K562 (cell line): Measurements from ENCODE around the gene PAM. TPM values are rescaled to one million over a fixed set of nuclear protein-coding genes. Genes with fewer than 3 reads are reported as not detected.
A peak's percentile ranks its signal among the peaks of the same experiment; 100 is the strongest.

Experiments used
- CHD7 ChIP-seq: fragments of 200-600 bp; sonication (generic); IDR thresholded peaks from one replicate; pipeline ENCODE4 v1.6.1; 2012; ENCODE audit warnings: mild to moderate bottlenecking, low read depth, low read length, inconsistent platforms
- CXXC5 ChIP-seq: fragments of 250-450 bp; sonication (Bioruptor Pico); IDR thresholded peaks from 2 replicates; pipeline ENCODE4 v1.8.0; 2022; ENCODE audit warnings: inconsistent platforms, mild to moderate bottlenecking, moderate library complexity
- ELK1 ChIP-seq: sonication (generic); formaldehyde crosslinking; IDR thresholded peaks from 2 replicates; pipeline ENCODE4 v1.8.1; 2022; ENCODE audit warnings: missing genetic modification reagents
- HES1 ChIP-seq: fragments of 450-650 bp; IDR thresholded peaks from 2 replicates; pipeline ENCODE4 v1.6.1; 2016; ENCODE audit warnings: low read depth, mild to moderate bottlenecking, moderate library complexity
- MAZ ChIP-seq, 2 experiments: fragments of 450-650 bp in 1 of 2; sonication (generic) in 1 of 2; formaldehyde crosslinking; IDR thresholded peaks in 1 of 2; conservative IDR thresholded peaks in 1 of 2; 2 replicates each; pipeline versions ENCODE4 v1.4.0 to v1.5.0; 2020; ENCODE audit warnings: mild to moderate bottlenecking in 1 of 2, missing genetic modification reagents in 1 of 2
- PREB ChIP-seq: sonication (generic); formaldehyde crosslinking; IDR thresholded peaks from 2 replicates; pipeline ENCODE4 v1.8.1; 2023; ENCODE audit warnings: mild to moderate bottlenecking, missing genetic modification reagents
- SMAD3 ChIP-seq: fragments of 450-650 bp; formaldehyde crosslinking; conservative IDR thresholded peaks from 2 replicates; pipeline ENCODE4 v1.4.0; 2020; ENCODE audit warnings: mild to moderate bottlenecking
- TEAD1 ChIP-seq, 2 experiments: fragments of 450-650 bp in 1 of 2; sonication (generic) in 1 of 2; formaldehyde crosslinking; IDR thresholded peaks; 2 replicates each; pipeline versions ENCODE4 v1.4.0 to v1.8.0; 2020 to 2022; ENCODE audit warnings: mild to moderate bottlenecking in 2 of 2, missing genetic modification reagents in 1 of 2
- TEAD2 ChIP-seq: fragments of 450-650 bp; IDR thresholded peaks from 2 replicates; pipeline ENCODE4 v1.6.1; 2016; ENCODE audit warnings: missing genetic modification characterization, control low read depth, missing compliant biosample characterization
- ZFX ChIP-seq: sonication (generic); formaldehyde crosslinking; IDR thresholded peaks from 2 replicates; pipeline ENCODE4 v1.8.0; 2022; ENCODE audit warnings: mild to moderate bottlenecking, missing genetic modification reagents, moderate library complexity
- polyA plus RNA-seq, 8 experiments: library from polyadenylated mRNA; depleted of rRNA in 4 of 8; stranded (reverse) in 5 of 8; unstranded in 3 of 8; fragments of >200 nt; fragmentation: Nextera tagmentation in 2 of 8; fragmentation: Illumina TruSeq in 1 of 8; extraction: Ambion mirVana in 2 of 8; extraction: Trizol in 1 of 8; gene quantifications; 2 replicates each; pipeline versions ENCODE4 v1.2.1 to v1.2.3, GENCODE V29; 2011 to 2014; ENCODE audit warnings: inconsistent platforms in 1 of 8, missing spikeins in 1 of 8
- total RNA-seq, 7 experiments: library from RNA; depleted of rRNA in 6 of 7; stranded (reverse); fragments of >200 nt in 6 of 7; fragmentation: Illumina TruSeq in 2 of 7; extraction: Trizol in 2 of 7; gene quantifications; 2 replicates each; pipeline versions ENCODE4 v1.2.1 to v1.2.3, GENCODE V29; 2011 to 2021; ENCODE audit warnings: low replicate concordance in 1 of 7

The PAM gene
- total and polyA plus RNA-seq, 9 of the 15 experiments (the other 6 are each of a cell fraction or from before 2014, with no cell fraction given): 0.39 to 3.1 (median 0.77) TPM

GRCh38 chr5:102754767-102755431 lies at the start of gene PAM (continued):
- TF ChIP-seq PREB (CRISPR knock-in tag) (no peak), CXXC5 (peak; percentile 52), TEAD1 (CRISPR knock-in tag; IDR thresholded peaks at IDR 0.05) (peak in 1 of 2 experiments; percentile 50; a peak in 1 of 4 replicates), SMAD3 (CRISPR knock-in tag) (no peak), CHD7 (no peak), HES1 (no peak), TEAD2 (tag) (no peak), ELK1 (CRISPR knock-in tag) (no peak), ZFX (CRISPR knock-in tag) (0 out of 2 replicates have a peak, but pooled peaks have one; percentile 13), MAZ (CRISPR knock-in tag; conservative IDR thresholded peaks at IDR 0.05 in 1 of 2, IDR thresholded peaks at IDR 0.05 in 1 of 2) (peak in 1 of 2 experiments; percentile 72; a peak in 2 of 4 replicates)
